ENCODE results near the gene PALM2AKAP2. TPM values are rescaled to one million over a fixed set of nuclear protein-coding genes. Genes with fewer than 3 reads are reported as not detected.

The PALM2AKAP2 gene
- total and polyA plus RNA-seq, 10 donors, result 0.03 to 1.7 (median 1.2) TPM; not detected in 5

GRCh38 chr9:109735801-109736200 is 44.2 kb upstream of the PALM2AKAP2 start:
- Histone ChIP-seq H3K4me3 (no peak overlapping the region), H3K36me3 (no peaks in the 10 kb centered on the region), H3K9me3 (no peaks in the 10 kb centered on the region), H3K27me3 (replicated peaks in 1 of 7) (peaks cover 0 to 14% (median 0%) of the 10 kb centered on the region in 7 donors), H3K4me1 (no peaks in the 10 kb centered on the region), H3K27ac (no peak overlapping the region)
- DNase-seq, result no peak
- TF ChIP-seq POLR2A (IDR thresholded peaks at IDR 0.05), result no peak
- intact Hi-C loops (cut with DNase I; ENCODE audit: low total_unique reads), result no loop called here
- 78 to 90% (median 81%) methylated on average over 6 of the region's 6 CpGs for WGBS, 5 donors

GRCh38 chr9:109737295-109737694 is 42.7 kb upstream of the PALM2AKAP2 start:
- peaks cover 0 to 11% (median 0%) of the 10 kb centered on the region in 7 donors for H3K27me3 ChIP-seq (replicated peaks in 1 of 7)
- H3K4me1 ChIP-seq, result no peaks in the 10 kb centered on the region
- no peaks in the 10 kb centered on the region for H3K9me3 ChIP-seq
- H3K4me3 ChIP-seq, result no peak overlapping the region
- no peaks in the 10 kb centered on the region for H3K36me3 ChIP-seq
- 60 to 81% (median 75%) methylated on average over 1 of the region's 1 CpG for WGBS, 5 donors
- intact Hi-C loops (cut with DNase I; ENCODE audit: low total_unique reads), result no loop called here
- no peak for DNase-seq
- H3K27ac ChIP-seq, result no peak overlapping the region
- TF ChIP-seq POLR2AphosphoS5 (IDR thresholded peaks at IDR 0.05), result no peak
- TF ChIP-seq CTCF (IDR thresholded peaks at IDR 0.05 in 8 of 11, conservative IDR thresholded peaks at IDR 0.05 in 3 of 11), result no peak
- no peak for TF ChIP-seq POLR2A (IDR thresholded peaks at IDR 0.05)

- H3K4me1 ChIP-seq, result no peaks in the 10 kb centered on the region
- H3K27me3 ChIP-seq (replicated peaks in 1 of 7), result peaks cover 0 to 24% (median 0%) of the 10 kb centered on the region in 7 donors
- H3K4me3 ChIP-seq, result no peak overlapping the region
- H3K27ac ChIP-seq, result no peak overlapping the region
- no peaks in the 10 kb centered on the region for H3K9me3 ChIP-seq
- 55 to 69% (median 60%) methylated on average over 3 of the region's 3 CpGs for WGBS, 5 donors
- TF ChIP-seq POLR2AphosphoS5 (IDR thresholded peaks at IDR 0.05), result no peak
- TF ChIP-seq POLR2A (IDR thresholded peaks at IDR 0.05), result no peak
- TF ChIP-seq CTCF (IDR thresholded peaks at IDR 0.05 in 8 of 11, conservative IDR thresholded peaks at IDR 0.05 in 3 of 11), result no peak
- no peak for DNase-seq
- H3K36me3 ChIP-seq, result no peaks in the 10 kb centered on the region
- intact Hi-C loops (cut with DNase I; ENCODE audit: low total_unique reads), result no loop called here
Observed at GRCh38 chr9:109739760-109740159, 40.2 kb upstream of the PALM2AKAP2 start.

- H3K4me3 ChIP-seq, result no peak overlapping the region
- no peak for DNase-seq
- intact Hi-C loops (cut with DNase I; ENCODE audit: low total_unique reads), result no loop called here
- H3K27me3 ChIP-seq (replicated peaks in 1 of 7), result peaks cover 0 to 42% (median 0%) of the 10 kb centered on the region in 7 donors
- H3K4me1 ChIP-seq, result no peaks in the 10 kb centered on the region
- no peak overlapping the region for H3K27ac ChIP-seq
- WGBS, 5 donors, result 43 to 66% (median 62%) methylated on average over 2 of the region's 2 CpGs
- H3K9me3 ChIP-seq, result no peaks in the 10 kb centered on the region
- H3K36me3 ChIP-seq, result no peaks in the 10 kb centered on the region
- TF ChIP-seq POLR2A (IDR thresholded peaks at IDR 0.05), result no peak
Observed at GRCh38 chr9:109742776-109743348, 37.1 kb upstream of the PALM2AKAP2 start.

GRCh38 chr9:109743696-109744095 is 36.3 kb upstream of the PALM2AKAP2 start:
- WGBS, 5 donors, result 37 to 77% (median 61%) methylated on average over 2 of the region's 2 CpGs
- intact Hi-C loops (cut with DNase I; ENCODE audit: low total_unique reads), result no loop called here

More at GRCh38 chr9:109743696-109744095, 36.3 kb upstream of the PALM2AKAP2 start:
- no peaks in the 10 kb centered on the region for H3K4me1 ChIP-seq
- H3K9me3 ChIP-seq, result no peaks in the 10 kb centered on the region
- H3K27me3 ChIP-seq (replicated peaks in 1 of 7), result peaks cover 0 to 42% (median 0%) of the 10 kb centered on the region in 7 donors
- DNase-seq, result no peak
- no peaks in the 10 kb centered on the region for H3K36me3 ChIP-seq
- H3K4me3 ChIP-seq, result no peak overlapping the region
- no peak overlapping the region for H3K27ac ChIP-seq
- no peak for TF ChIP-seq POLR2AphosphoS5 (IDR thresholded peaks at IDR 0.05)
- no peak for TF ChIP-seq POLR2A (IDR thresholded peaks at IDR 0.05)
- TF ChIP-seq CTCF (IDR thresholded peaks at IDR 0.05 in 8 of 11, conservative IDR thresholded peaks at IDR 0.05 in 3 of 11), result no peak

Data from spleen (tissue), 11 donors.